MG63 (cell line): ENCODE results near the gene EXD2. TPM values are rescaled to one million over a fixed set of nuclear protein-coding genes. Genes with fewer than 3 reads are reported as not detected.

Source experiments
- DNase-seq: peaks from one replicate; pipeline ENCODE4 v3.0.0-alpha.2; 2020
- H3K27me3 ChIP-seq: fragments of 250-450 bp; sonication (Bioruptor Pico); 2 replicates; pipeline ENCODE4 v1.5.1; 2020; ENCODE audit warnings: mild to moderate bottlenecking, moderate library complexity
- H3K36me3 ChIP-seq: fragments of 250-450 bp; sonication (Bioruptor Pico); 2 replicates; pipeline ENCODE4 v1.5.1; 2020; ENCODE audit warnings: mild to moderate bottlenecking, moderate library complexity
- H3K4me3 ChIP-seq: fragments of 250-450 bp; sonication (Bioruptor Pico); 2 replicates; pipeline ENCODE4 v1.5.1; 2020; ENCODE audit warnings: mild to moderate bottlenecking, moderate library complexity
- H3K9me3 ChIP-seq: fragments of 250-450 bp; sonication (Bioruptor Pico); 2 replicates; pipeline ENCODE4 v1.5.1; 2020; ENCODE audit warnings: mild to moderate bottlenecking, moderate library complexity
- total RNA-seq: library from RNA; depleted of rRNA; stranded (reverse); fragments of >200 nt; shearing (Covaris generic); gene quantifications from 2 replicates; pipeline ENCODE4 v1.2.3, GENCODE V29; 2014; ENCODE audit warnings: low replicate concordance

The EXD2 gene
- total RNA-seq, 1 experiment from 2014 or later, result 11.4 TPM

DNA sequence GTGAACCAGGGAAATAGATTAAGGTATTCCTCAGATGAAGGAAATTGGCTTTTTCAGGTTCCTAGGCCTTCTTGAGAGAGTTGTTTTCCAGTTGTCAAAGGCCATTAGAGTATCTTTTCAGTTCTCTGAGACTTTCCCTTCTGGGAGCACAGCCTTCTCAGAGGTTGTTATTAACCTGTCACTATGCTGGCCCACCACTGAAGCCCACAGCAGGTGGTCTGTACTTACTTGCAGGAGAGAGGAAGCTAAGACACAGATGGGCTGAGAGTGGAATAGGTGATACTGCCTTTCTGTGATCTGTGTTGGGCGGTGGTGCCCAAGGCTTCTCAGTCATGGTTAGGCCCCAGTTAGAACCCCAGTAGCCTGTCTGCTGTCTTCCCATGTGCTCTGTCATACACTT lies 45.8 kb downstream of the EXD2 start:
- Histone ChIP-seq H3K36me3 (no peaks in the 10 kb centered on the region; the same call in 1 of the 2 replicates), H3K27me3 (no peaks in the 10 kb centered on the region)

DNA sequence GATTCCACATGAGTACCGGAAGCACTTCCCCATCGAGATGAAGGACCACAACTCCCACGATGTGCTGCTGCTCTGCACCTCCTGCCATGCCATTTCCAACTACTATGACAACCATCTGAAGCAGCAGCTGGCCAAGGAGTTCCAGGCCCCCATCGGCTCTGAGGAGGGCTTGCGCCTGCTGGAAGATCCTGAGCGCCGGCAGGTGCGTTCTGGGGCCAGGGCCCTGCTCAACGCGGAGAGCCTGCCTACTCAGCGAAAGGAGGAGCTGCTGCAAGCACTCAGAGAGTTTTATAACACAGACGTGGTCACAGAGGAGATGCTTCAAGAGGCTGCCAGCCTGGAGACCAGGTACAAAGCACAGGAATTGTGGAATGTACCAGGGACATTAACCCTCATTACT lies 46.3 kb downstream of the EXD2 start:
- no peaks in the 10 kb centered on the region for H3K27me3 ChIP-seq
- H3K36me3 ChIP-seq, result no peaks in the 10 kb centered on the region
- no peak overlapping the region for H3K4me3 ChIP-seq
- no peak for DNase-seq
- no peaks in the 10 kb centered on the region for H3K9me3 ChIP-seq

More for the DNA sequence above, 45.8 kb downstream of the EXD2 start:
- no peaks in the 10 kb centered on the region for H3K9me3 ChIP-seq
- no peak for DNase-seq
- H3K4me3 ChIP-seq, result no peak overlapping the region

GRCh38 chr14:69238883-69239282 lies 47.6 kb downstream of the EXD2 start:
- no peak overlapping the region for H3K4me3 ChIP-seq
- H3K27me3 ChIP-seq, result no peaks in the 10 kb centered on the region
- no peak for DNase-seq
- no peaks in the 10 kb centered on the region for H3K9me3 ChIP-seq
- H3K36me3 ChIP-seq, result no peaks in the 10 kb centered on the region

- H3K27me3 ChIP-seq, result no peaks in the 10 kb centered on the region
- DNase-seq, result no peak
- no peak overlapping the region for H3K4me3 ChIP-seq
- no peaks in the 10 kb centered on the region for H3K9me3 ChIP-seq
- H3K36me3 ChIP-seq, result no peaks in the 10 kb centered on the region
Measured at GRCh38 chr14:69240527-69241173, 49.4 kb downstream of the EXD2 start.

- Histone ChIP-seq H3K4me3 (no peak overlapping the region), H3K36me3 (no peaks in the 10 kb centered on the region), H3K9me3 (no peaks in the 10 kb centered on the region), H3K27me3 (no peaks in the 10 kb centered on the region)
- DNase-seq, result no peak
Measured at GRCh38 chr14:69241577-69241976, 50.3 kb downstream of the EXD2 start.

DNA sequence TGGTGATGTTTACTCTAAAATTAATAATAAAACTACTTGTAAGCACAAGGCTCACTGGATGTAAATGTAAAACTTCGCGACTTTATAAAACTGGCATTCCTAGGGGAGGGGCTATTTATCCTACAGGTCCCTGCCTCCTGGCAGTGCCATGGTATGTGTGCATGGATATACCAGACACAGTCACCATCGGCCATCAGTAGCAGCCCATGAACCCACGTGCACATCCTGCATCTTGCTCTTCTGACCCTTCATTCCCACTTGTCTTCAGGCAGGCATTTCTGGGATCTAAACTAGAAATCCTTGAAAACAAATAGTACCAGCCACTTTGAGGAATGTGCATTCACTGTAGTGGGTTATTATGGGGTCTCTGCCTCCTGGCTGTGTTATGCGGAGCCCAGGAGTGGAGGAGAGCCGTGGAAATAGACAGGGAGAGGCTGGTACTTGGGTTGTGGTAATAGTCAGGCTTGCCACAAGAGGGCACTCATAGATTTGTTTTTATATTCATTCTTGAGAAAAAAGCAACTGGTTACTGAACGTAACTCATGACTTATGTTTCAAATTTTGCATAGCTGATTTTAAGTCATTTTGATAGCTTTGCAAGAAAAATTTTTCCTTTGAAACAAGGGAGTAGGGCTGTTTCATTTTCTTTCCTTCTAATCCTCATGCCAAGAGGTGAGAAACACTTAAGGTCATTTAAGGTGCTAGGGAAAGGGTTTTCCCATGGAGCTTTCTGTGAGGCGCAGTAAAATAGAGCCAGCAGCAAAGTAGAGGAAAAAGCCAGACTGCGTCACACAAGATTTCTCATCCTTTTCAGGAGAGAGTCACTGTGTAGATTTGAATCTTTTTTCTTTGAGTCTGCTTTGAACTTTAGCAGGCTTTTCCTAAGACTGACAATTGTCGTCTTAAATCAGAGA lies 51.3 kb downstream of the EXD2 start:
- no peak for DNase-seq
- H3K4me3 ChIP-seq, result no peak overlapping the region

GRCh38 chr14:69244946-69245345 lies 53.6 kb downstream of the EXD2 start:
- no peaks in the 10 kb centered on the region for H3K36me3 ChIP-seq
- H3K27me3 ChIP-seq, result no peaks in the 10 kb centered on the region
- no peak overlapping the region for H3K4me3 ChIP-seq
- DNase-seq, result no peak
- H3K9me3 ChIP-seq, result no peaks in the 10 kb centered on the region

More for the DNA sequence above, 51.3 kb downstream of the EXD2 start:
- no peaks in the 10 kb centered on the region for H3K27me3 ChIP-seq
- no peaks in the 10 kb centered on the region for H3K36me3 ChIP-seq
- no peaks in the 10 kb centered on the region for H3K9me3 ChIP-seq

DNA sequence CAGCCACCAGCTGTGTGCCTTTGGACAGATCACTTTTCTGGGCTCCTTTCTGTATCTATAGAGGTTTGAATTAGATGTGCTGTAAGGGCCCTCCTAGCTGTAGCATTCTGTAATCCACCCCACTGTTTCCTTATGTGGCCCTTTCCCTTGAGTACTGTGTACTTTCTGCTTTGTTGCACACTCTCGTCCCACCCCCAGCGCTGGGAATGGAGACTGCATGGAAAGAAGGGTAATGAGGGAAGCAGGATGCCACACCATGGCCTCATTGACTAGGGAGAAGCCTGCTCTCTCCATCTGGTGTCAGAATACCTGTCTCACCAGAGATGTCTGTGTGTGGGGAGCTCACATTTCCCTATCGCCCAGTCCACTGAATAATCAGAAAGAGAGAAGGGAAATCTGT lies 55.0 kb downstream of the EXD2 start:
- Histone ChIP-seq H3K27me3 (no peaks in the 10 kb centered on the region), H3K4me3 (no peak overlapping the region), H3K9me3 (no peaks in the 10 kb centered on the region), H3K36me3 (no peaks in the 10 kb centered on the region)
- DNase-seq, result no peak

GRCh38 chr14:69247676-69248440 lies 56.6 kb downstream of the EXD2 start:
- DNase-seq, result peak; percentile 69
- Histone ChIP-seq H3K9me3 (no peaks in the 10 kb centered on the region), H3K27me3 (no peaks in the 10 kb centered on the region), H3K4me3 (no peak overlapping the region), H3K36me3 (no peaks in the 10 kb centered on the region)

DNA sequence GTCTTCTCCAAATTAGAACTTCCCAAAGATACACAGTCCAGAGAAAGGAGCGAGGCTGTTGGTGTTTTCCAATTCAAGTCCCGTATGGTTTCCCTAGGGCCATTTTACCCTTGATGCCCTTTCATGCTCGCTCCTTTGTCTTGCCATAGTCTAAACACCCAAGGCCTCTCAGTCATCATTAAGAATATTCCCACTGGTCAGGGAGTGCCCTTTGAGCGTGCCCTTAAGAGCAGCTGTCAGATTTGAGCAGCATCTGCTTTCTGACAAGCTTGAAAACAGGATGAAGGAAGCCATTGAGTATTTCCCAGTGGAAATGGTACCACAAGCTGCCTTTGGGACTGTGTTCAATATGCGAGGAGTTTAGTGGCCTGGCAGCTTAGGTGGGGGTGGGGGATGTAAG lies 58.3 kb downstream of the EXD2 start:
- no peaks in the 10 kb centered on the region for H3K27me3 ChIP-seq

GRCh38 chr14:69252851-69253250 lies 61.6 kb downstream of the EXD2 start:
- Histone ChIP-seq H3K9me3 (no peaks in the 10 kb centered on the region), H3K4me3 (no peak overlapping the region), H3K27me3 (no peaks in the 10 kb centered on the region), H3K36me3 (no peaks in the 10 kb centered on the region)
- DNase-seq, result no peak

More for the DNA sequence above, 58.3 kb downstream of the EXD2 start:
- no peak for DNase-seq
- Histone ChIP-seq H3K4me3 (no peak overlapping the region), H3K36me3 (no peaks in the 10 kb centered on the region), H3K9me3 (no peaks in the 10 kb centered on the region)

DNA sequence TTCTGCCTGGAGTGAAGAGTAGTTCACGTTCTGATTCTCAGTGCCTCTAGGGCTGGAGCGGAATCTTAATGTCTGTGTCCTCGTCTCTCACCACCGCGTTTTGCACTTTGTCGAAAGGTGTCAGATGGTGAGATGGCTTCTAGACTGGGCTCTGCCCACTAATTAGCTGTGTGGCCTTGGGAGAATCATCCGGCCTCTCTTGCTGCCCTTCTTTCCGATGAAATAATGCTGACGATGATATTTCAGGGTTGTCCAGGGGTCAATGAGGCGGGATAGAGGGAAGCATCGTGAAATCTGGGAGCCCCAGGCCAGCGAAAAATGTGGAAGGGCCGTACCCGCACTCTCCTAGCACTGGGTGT lies 67.8 kb downstream of the EXD2 start:
- Histone ChIP-seq H3K36me3 (no peaks in the 10 kb centered on the region), H3K9me3 (no peaks in the 10 kb centered on the region), H3K27me3 (no peaks in the 10 kb centered on the region), H3K4me3 (no peak overlapping the region; the same call in 1 of the 2 replicates)
- DNase-seq, result no peak

- H3K9me3 ChIP-seq, result no peaks in the 10 kb centered on the region
- H3K36me3 ChIP-seq, result no peaks in the 10 kb centered on the region
- H3K4me3 ChIP-seq, result peak within 1 kb of the TSS; percentile 53
- peak; percentile 36 for DNase-seq
- no peaks in the 10 kb centered on the region for H3K27me3 ChIP-seq
Measured at GRCh38 chr14:69259527-69260189, 68.4 kb downstream of the EXD2 start, which contains the start of gene GALNT16. Gene GALNT16, plus strand, starts transcription at chr14:69260158. Its CDS starts 133 bp downstream, at chr14:69260291.

DNA sequence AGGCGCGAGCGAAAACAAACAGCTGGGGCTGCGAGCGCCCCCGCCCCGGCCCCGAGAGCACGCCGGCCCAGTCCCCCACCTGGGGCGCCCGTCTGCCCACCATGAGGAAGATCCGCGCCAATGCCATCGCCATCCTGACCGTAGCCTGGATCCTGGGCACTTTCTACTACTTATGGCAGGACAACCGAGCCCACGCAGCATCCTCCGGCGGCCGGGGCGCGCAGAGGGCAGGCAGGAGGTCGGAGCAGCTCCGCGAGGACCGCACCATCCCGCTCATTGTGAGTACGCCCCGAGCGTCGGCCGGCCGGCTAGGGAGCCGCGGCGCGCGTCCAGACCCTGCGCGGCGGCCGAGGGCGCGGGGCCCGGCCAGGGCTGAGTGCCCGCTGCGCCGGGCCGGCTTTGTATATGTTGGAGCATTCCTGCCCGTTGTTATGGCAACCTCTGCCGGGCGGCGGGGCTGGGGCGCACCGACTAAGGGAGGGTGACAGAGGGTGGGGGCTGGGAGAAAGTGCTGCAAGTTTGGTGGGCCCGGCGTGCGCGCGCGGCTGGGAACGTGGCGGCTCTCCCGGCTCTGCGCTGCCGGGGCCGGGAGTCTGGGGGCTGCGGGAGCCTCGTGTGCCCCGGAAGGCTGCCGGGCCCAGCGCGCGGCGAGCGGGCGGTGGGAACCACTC lies 69.0 kb downstream of the EXD2 start:
- peak; percentile 34 for DNase-seq
- peak overlapping the region; percentile 53 for H3K4me3 ChIP-seq
- no peaks in the 10 kb centered on the region for H3K27me3 ChIP-seq
- H3K36me3 ChIP-seq, result no peaks in the 10 kb centered on the region
- H3K9me3 ChIP-seq, result no peaks in the 10 kb centered on the region

GRCh38 chr14:69260861-69261564 lies 69.7 kb downstream of the EXD2 start:
- H3K36me3 ChIP-seq, result no peaks in the 10 kb centered on the region
- no peaks in the 10 kb centered on the region for H3K27me3 ChIP-seq
- H3K9me3 ChIP-seq, result no peaks in the 10 kb centered on the region
- H3K4me3 ChIP-seq, result peak overlapping the region; percentile 53
- DNase-seq, result no peak
